Heart left ventricle (tissue), 16 donors: ENCODE results near the gene RGS6. TPM values are rescaled to one million over a fixed set of nuclear protein-coding genes. Genes with fewer than 3 reads are reported as not detected.

Experiments used
- ATAC-seq, 4 donors: fragments of 200-7000 bp; cut with Tn5 transposase; one replicate each; pipeline ENCODE4 v1.9.1; 2020 to 2022; ENCODE audit warnings: moderate library complexity in 4 of 4, mild to moderate bottlenecking in 3 of 4, moderate number of reproducible peaks in 1 of 4
- DNase-seq, 5 donors: peaks; one replicate each; pipeline ENCODE4 v3.0.0-alpha.2; 2020
- H3K27ac ChIP-seq, 12 donors: fragments of 200-600 bp; sonication (generic) in 4 of 12; one replicate each; pipeline versions ENCODE4 v1.5.0 to v1.8.0; 2016 to 2022; ENCODE audit warnings: mild to moderate bottlenecking in 2 of 12
- H3K27me3 ChIP-seq, 9 donors: fragments of 200-600 bp; sonication (generic) in 2 of 9; one replicate each; pipeline versions ENCODE4 v1.5.1 to v1.8.0; 2016 to 2022; ENCODE audit warnings: mild to moderate bottlenecking in 3 of 9
- H3K36me3 ChIP-seq, 9 donors: fragments of 200-600 bp; sonication (generic) in 2 of 9; one replicate each; pipeline versions ENCODE4 v1.5.0 to v1.8.0; 2018 to 2022; ENCODE audit warnings: mild to moderate bottlenecking in 2 of 9
- H3K4me1 ChIP-seq, 12 donors: fragments of 200-600 bp; sonication (generic) in 4 of 12; one replicate each; pipeline versions ENCODE4 v1.5.0 to v1.8.0; 2016 to 2022; ENCODE audit warnings: mild to moderate bottlenecking in 3 of 12
- H3K4me3 ChIP-seq, 12 donors: fragments of 200-600 bp; sonication (generic) in 4 of 12; one replicate each; pipeline versions ENCODE4 v1.5.0 to v1.8.0; 2017 to 2022; ENCODE audit warnings: mild to moderate bottlenecking in 9 of 12, moderate library complexity in 4 of 12
- H3K9me3 ChIP-seq, 12 donors: fragments of 200-600 bp; sonication (generic) in 4 of 12; one replicate each; pipeline versions ENCODE4 v1.5.0 to v1.8.0; 2016 to 2022; ENCODE audit warnings: mild to moderate bottlenecking in 1 of 12
- POLR2A ChIP-seq, 2 donors: fragments of 450-650 bp; IDR thresholded peaks; one replicate each; pipeline ENCODE4 v1.6.1; 2017; ENCODE audit warnings: antibody characterized with exemption in 2 of 2, mild to moderate bottlenecking in 2 of 2, moderate library complexity in 2 of 2
- WGBS, 4 donors: extraction: QIAGEN DNeasy Blood & Tissue Kit in 2 of 4; methylation state at CpG; one replicate each; pipeline versions ENCODE4 v1.1.5 to v1.1.7; 2013 to 2018; 5-methylcytosine and 5-hydroxymethylcytosine counted together
- intact Hi-C, 10 donors: fragments of 100-400 bp; cut with DNase I; formaldehyde crosslinking; loops; one replicate each; pipeline versions ENCODE4 v1.11.1 to v1.14.2; 2022
- polyA plus RNA-seq, 2 donors: library from polyadenylated mRNA; stranded (reverse); fragments of 200-250 nt; gene quantifications; one replicate each; pipeline ENCODE4 v1.2.3, GENCODE V29; 2013
- total RNA-seq, 9 donors: library from RNA; depleted of rRNA in 2 of 9; stranded (reverse); fragments of >200 nt in 2 of 9; fragmentation: NEBNext Ultra II Directional in 3 of 9; extraction: Animal tissue kit (Norgen Biotek cat#: 25700) in 3 of 9; gene quantifications; one replicate each; pipeline versions ENCODE4 v1.1.0 to v1.2.4, GENCODE V29; 2016 to 2023
- TF ChIP-seq, protein P1 (sequence below), 12 donors: fragments of 200-600 bp; sonication (generic) in 4 of 12; IDR thresholded peaks; one replicate each; pipeline versions ENCODE4 v1.5.0 to v1.8.0; 2018 to 2022; ENCODE audit warnings: antibody characterized with exemption in 12 of 12, mild to moderate bottlenecking in 5 of 12
- donor health status: ischemic (EF 13 %, LVEDD 7.1; RV severe dilation, severe dysfunction).
- donor health status: healthy with polysubstance abuse.
- donor health status: DM: no; HTN: yes; CAD: no.
- donor health status: DM: no; HTN: no; CAD: no.
- donor health status: ischemic (EF 25% LVEDD 6.9; RV normal size, moderate dysfunction).
- donor health status: ischemic (EF 25% LVEDD 5.7; RV mildly dilated, moderate dysfunction).
- donor health status: healthy.
- donor health status: DM: yes; HTN: yes; CAD: no.
- donor health status: ischemic (EF 35%, LVEDD 5.7; RV mildly dilated, moderate dysfunction).
- donor health status: nonischemic (EF 11% LVEDD 7.7; RV severe dilation, severe dysfunction).
- donor health status: DM: yes; HTN: yes; CAD: no.
- donor health status: PGD.
- donor health status: ischemic (EF 29% LVEDD 5.4; RV normal size, mild dysfunction).
- donor health status: nonischemic (EF 23%, LVEDD 6.1; RV moderate dilation, normal function).

RGS6 gene
- total and polyA plus RNA-seq, 11 donors = 1.3 to 25.4 (median 15.1) TPM

DNA sequence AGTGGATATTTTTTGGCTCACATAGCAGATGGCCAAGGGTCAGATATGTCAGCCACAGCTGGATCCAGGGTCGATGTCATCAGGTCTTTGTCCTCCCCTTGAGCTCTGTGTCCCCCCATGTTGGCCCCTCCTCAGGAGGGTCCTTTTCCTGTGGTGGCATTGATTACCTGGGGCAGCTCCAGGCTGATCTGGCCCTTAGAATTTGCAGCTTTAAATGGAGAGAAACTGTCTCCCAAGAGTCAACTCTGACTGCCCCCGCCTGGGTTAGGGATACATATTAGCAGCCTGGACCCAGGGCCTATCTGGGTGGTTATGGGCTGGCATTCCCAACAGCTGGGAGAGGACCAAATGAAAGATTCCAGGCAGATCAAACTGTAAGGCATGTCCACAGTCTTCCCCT is 330.5 kb downstream of the RGS6 start:
- no peak overlapping the region for H3K4me3 ChIP-seq
- 91 to 100% (median 95%) methylated on average over 2 of the region's 2 CpGs for WGBS, 4 donors
- intact Hi-C loops = no loop called here
- no peaks in the 10 kb centered on the region for H3K36me3 ChIP-seq
- peaks cover 0 to 5% (median 0%) of the 10 kb centered on the region in 12 donors for H3K9me3 ChIP-seq
- no peaks in the 10 kb centered on the region for H3K27me3 ChIP-seq
- no peak overlapping the region for H3K27ac ChIP-seq
- H3K4me1 ChIP-seq = peaks cover 0 to 4% (median 0%) of the 10 kb centered on the region in 12 donors
- no peak for ATAC-seq
- TF ChIP-seq, protein P1, sequence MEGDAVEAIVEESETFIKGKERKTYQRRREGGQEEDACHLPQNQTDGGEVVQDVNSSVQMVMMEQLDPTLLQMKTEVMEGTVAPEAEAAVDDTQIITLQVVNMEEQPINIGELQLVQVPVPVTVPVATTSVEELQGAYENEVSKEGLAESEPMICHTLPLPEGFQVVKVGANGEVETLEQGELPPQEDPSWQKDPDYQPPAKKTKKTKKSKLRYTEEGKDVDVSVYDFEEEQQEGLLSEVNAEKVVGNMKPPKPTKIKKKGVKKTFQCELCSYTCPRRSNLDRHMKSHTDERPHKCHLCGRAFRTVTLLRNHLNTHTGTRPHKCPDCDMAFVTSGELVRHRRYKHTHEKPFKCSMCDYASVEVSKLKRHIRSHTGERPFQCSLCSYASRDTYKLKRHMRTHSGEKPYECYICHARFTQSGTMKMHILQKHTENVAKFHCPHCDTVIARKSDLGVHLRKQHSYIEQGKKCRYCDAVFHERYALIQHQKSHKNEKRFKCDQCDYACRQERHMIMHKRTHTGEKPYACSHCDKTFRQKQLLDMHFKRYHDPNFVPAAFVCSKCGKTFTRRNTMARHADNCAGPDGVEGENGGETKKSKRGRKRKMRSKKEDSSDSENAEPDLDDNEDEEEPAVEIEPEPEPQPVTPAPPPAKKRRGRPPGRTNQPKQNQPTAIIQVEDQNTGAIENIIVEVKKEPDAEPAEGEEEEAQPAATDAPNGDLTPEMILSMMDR (IDR thresholded peaks at IDR 0.05) = no peak
- no peak for DNase-seq

DNA sequence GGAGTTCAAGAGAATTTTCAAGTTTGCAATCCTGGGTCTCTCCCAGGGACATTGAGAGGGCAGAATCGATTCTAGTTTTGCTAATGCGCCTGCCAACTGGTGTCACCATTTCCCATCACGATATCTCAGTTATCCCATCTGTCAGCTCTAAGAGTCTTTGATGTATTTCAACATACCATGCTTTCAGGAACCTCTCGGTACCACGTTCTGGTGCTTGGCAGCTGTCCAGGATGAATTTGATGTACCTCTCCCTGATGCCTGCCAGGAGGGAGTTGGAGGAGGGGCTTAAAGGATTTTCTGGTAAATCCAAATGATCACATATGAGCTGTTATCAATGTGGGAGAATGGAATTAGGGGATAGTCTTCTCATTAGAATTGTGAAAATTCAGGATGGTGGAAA is 332.5 kb downstream of the RGS6 start:
- WGBS, 4 donors = 45 to 55% (median 51%) methylated on average over 5 of the region's 5 CpGs
- Histone ChIP-seq H3K36me3 (no peaks in the 10 kb centered on the region), H3K27me3 (no peaks in the 10 kb centered on the region), H3K4me3 (no peak overlapping the region), H3K27ac (no peak overlapping the region), H3K9me3 (peaks cover 0 to 5% (median 0%) of the 10 kb centered on the region in 12 donors), H3K4me1 (peaks cover 0 to 4% (median 0%) of the 10 kb centered on the region in 12 donors)
- intact Hi-C loops = no loop called here
- DNase-seq = no peak
- ATAC-seq = no peak
- no peak for TF ChIP-seq POLR2A (IDR thresholded peaks at IDR 0.05)
- TF ChIP-seq, protein P1 (IDR thresholded peaks at IDR 0.05) = no peak

DNA sequence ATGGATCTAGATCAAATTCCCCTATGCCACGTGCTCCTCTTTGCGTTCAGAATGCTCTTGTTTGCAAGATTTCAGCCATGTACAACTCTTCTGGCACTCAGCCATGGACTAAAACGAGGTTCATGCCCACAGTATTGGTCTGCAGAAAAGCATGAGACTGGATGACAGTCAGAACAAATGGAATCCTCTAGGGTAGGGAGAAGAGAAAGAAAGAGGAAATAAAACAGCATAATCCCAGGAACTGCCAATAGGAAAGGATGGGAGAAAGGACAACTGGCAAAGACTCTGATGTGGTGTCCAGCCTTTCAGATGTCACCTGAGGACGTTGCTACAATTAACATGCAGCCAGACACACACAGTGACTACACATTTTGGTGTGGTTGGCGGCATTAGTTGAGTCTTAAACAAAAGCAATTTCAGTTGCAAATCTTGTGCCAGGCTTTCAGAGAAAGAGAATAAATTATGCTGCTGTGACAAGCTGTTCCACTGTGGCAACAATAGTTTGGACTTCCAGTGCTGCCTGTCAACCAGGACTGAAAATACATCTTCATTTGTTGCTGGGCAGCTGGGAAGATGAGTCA is 338.0 kb downstream of the RGS6 start:
- Histone ChIP-seq H3K4me3 (no peak overlapping the region), H3K27me3 (no peaks in the 10 kb centered on the region), H3K9me3 (no peaks in the 10 kb centered on the region), H3K4me1 (peaks cover 0 to 4% (median 0%) of the 10 kb centered on the region in 12 donors), H3K27ac (no peak overlapping the region), H3K36me3 (no peaks in the 10 kb centered on the region)
- intact Hi-C loops = no loop called here
- ATAC-seq = no peak
- 37 to 57% (median 46%) methylated on average over 5 of the region's 5 CpGs for WGBS, 4 donors
- no peak for TF ChIP-seq POLR2A (IDR thresholded peaks at IDR 0.05)
- TF ChIP-seq, protein P1 (IDR thresholded peaks at IDR 0.05) = no peak
- DNase-seq = no peak

DNA sequence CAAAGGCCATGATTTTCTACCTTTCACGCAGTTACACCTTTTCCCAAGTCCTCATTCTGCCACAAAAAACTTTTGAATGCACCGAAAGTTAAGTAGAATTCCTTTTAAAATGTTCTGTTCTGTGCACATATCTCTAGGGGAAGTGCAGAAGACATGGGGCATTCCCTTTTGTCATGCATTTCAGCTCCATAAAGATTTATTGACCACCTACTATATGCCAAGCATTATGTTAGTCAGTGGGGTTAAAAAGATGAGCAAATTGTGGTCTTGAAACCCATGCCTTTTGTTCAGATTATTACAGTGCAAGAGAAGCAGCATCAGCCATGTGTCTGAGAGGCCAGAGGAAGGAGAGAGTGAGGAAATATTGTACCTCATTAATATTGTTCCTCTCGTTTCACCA is 338.5 kb downstream of the RGS6 start:
- TF ChIP-seq POLR2A (IDR thresholded peaks at IDR 0.05) = no peak
- TF ChIP-seq, protein P1 (IDR thresholded peaks at IDR 0.05) = no peak
- peaks cover 0 to 4% (median 0%) of the 10 kb centered on the region in 12 donors for H3K4me1 ChIP-seq
- no peaks in the 10 kb centered on the region for H3K36me3 ChIP-seq
- H3K4me3 ChIP-seq = no peak overlapping the region
- intact Hi-C loops = no loop called here
- no peak for ATAC-seq
- no peak for DNase-seq
- no peaks in the 10 kb centered on the region for H3K27me3 ChIP-seq
- no peak overlapping the region for H3K27ac ChIP-seq
- 93 to 96% (median 96%) methylated on average over 3 of the region's 3 CpGs for WGBS, 4 donors
- no peaks in the 10 kb centered on the region for H3K9me3 ChIP-seq
